ENCODE results near the gene TAF5.
"Not testable (repeated sequence)": the region's sequence is repeated elsewhere in the genome, so short reads cannot be mapped to it uniquely, and the experiment has no call there.

Gene TAF5

GRCh38 chr10:103367782-103368518, at the start of gene TAF5:
Gene TAF5, plus strand, starts transcription at chr10:103367976. Its CDS starts 14 bp downstream, at chr10:103367990.
- DNase-seq (ENCODE audit: low read depth): peak; percentile 85
- peak within 1 kb of the TSS; percentile 90 for H3K4me3 ChIP-seq (ENCODE audit: low read depth, low read length)

GRCh38 chr10:103327906-103328305, 39.9 kb upstream of the TAF5 start:
- no peak overlapping the region for H3K4me3 ChIP-seq (ENCODE audit: low read depth, low read length)
- DNase-seq (ENCODE audit: low read depth): no peak

- H3K4me3 ChIP-seq (ENCODE audit: low read depth, low read length): no peak overlapping the region
- no peak for DNase-seq (ENCODE audit: low read depth)
These were observed 33.7 kb upstream of the TAF5 start for GRCh38 chr10:103333934-103334520.

GRCh38 chr10:103334567-103334966, 33.2 kb upstream of the TAF5 start:
- no peak for DNase-seq (ENCODE audit: low read depth)
- H3K4me3 ChIP-seq (ENCODE audit: low read depth, low read length): no peak overlapping the region

GRCh38 chr10:103336370-103336769, 31.4 kb upstream of the TAF5 start:
- no peak for DNase-seq (ENCODE audit: low read depth)
- H3K4me3 ChIP-seq (ENCODE audit: low read depth, low read length): no peak overlapping the region

GRCh38 chr10:103350175-103350516, 17.6 kb upstream of the TAF5 start:
- peak overlapping the region; percentile 75 for H3K4me3 ChIP-seq (ENCODE audit: low read depth, low read length)

GRCh38 chr10:103350517-103351260, 17.1 kb upstream of the TAF5 start, which contains the start of gene PCGF6:
Gene PCGF6, minus strand, starts transcription at chr10:103351140. Its CDS starts 74 bp downstream, at chr10:103351066.
- peak; percentile 26 for DNase-seq (ENCODE audit: low read depth)
- peak within 1 kb of the TSS; percentile 75 for H3K4me3 ChIP-seq (ENCODE audit: low read depth, low read length)

More at GRCh38 chr10:103350175-103350516, 17.6 kb upstream of the TAF5 start:
- DNase-seq (ENCODE audit: low read depth): no peak

GRCh38 chr10:103353281-103353680, 14.5 kb upstream of the TAF5 start:
- no peak overlapping the region for H3K4me3 ChIP-seq (ENCODE audit: low read depth, low read length)
- DNase-seq (ENCODE audit: low read depth): no peak

- not testable (repeated sequence) for DNase-seq (ENCODE audit: low read depth); H3K4me3 ChIP-seq (ENCODE audit: low read depth, low read length)
These were observed 13.2 kb upstream of the TAF5 start for GRCh38 chr10:103354567-103354966.

- DNase-seq (ENCODE audit: low read depth): no peak
- H3K4me3 ChIP-seq (ENCODE audit: low read depth, low read length): no peak overlapping the region
These were observed 11.7 kb upstream of the TAF5 start for GRCh38 chr10:103355906-103356599.

- DNase-seq (ENCODE audit: low read depth); H3K4me3 ChIP-seq (ENCODE audit: low read depth, low read length): not testable (repeated sequence)
These were observed 8.3 kb upstream of the TAF5 start for GRCh38 chr10:103359493-103359892.

- not testable (repeated sequence) for DNase-seq (ENCODE audit: low read depth); H3K4me3 ChIP-seq (ENCODE audit: low read depth, low read length)
These were observed 7.0 kb upstream of the TAF5 start for GRCh38 chr10:103360791-103361190.

GRCh38 chr10:103367379-103367781, 396 bp upstream of the TAF5 start:
- DNase-seq (ENCODE audit: low read depth): no peak
- peak overlapping the region; percentile 90 for H3K4me3 ChIP-seq (ENCODE audit: low read depth, low read length)

GRCh38 chr10:103373544-103373943, 5.8 kb downstream of the TAF5 start:
- H3K4me3 ChIP-seq (ENCODE audit: low read depth, low read length): no peak overlapping the region
- DNase-seq (ENCODE audit: low read depth): no peak

GRCh38 chr10:103374263-103374662, 6.5 kb downstream of the TAF5 start:
- no peak overlapping the region for H3K4me3 ChIP-seq (ENCODE audit: low read depth, low read length)
- no peak for DNase-seq (ENCODE audit: low read depth)

- H3K4me3 ChIP-seq (ENCODE audit: low read depth, low read length): no peak overlapping the region
- DNase-seq (ENCODE audit: low read depth): no peak
These were observed 15.0 kb downstream of the TAF5 start for GRCh38 chr10:103382769-103383168.

GRCh38 chr10:103394180-103394579, 26.4 kb downstream of the TAF5 start:
- H3K4me3 ChIP-seq (ENCODE audit: low read depth, low read length): no peak overlapping the region
- DNase-seq (ENCODE audit: low read depth): no peak

GRCh38 chr10:103395754-103396066, 27.9 kb downstream of the TAF5 start:
- no peak for DNase-seq (ENCODE audit: low read depth)
- H3K4me3 ChIP-seq (ENCODE audit: low read depth, low read length): peak overlapping the region; percentile 89

- H3K4me3 ChIP-seq (ENCODE audit: low read depth, low read length): peak within 1 kb of the TSS; percentile 89
- DNase-seq (ENCODE audit: low read depth): peak; percentile 92
These were observed 28.5 kb downstream of the TAF5 start, which contains the start of the genes ATP5MK and PDCD11 for GRCh38 chr10:103396067-103396788. Gene ATP5MK, minus strand, starts transcription at chr10:103396475. Its CDS starts 4,018 bp downstream, at chr10:103392457. Gene PDCD11, plus strand, starts transcription at chr10:103396626. Its CDS starts 1,801 bp downstream, at chr10:103398427.
